Measurements from ENCODE around the gene ERMN.

DNA sequence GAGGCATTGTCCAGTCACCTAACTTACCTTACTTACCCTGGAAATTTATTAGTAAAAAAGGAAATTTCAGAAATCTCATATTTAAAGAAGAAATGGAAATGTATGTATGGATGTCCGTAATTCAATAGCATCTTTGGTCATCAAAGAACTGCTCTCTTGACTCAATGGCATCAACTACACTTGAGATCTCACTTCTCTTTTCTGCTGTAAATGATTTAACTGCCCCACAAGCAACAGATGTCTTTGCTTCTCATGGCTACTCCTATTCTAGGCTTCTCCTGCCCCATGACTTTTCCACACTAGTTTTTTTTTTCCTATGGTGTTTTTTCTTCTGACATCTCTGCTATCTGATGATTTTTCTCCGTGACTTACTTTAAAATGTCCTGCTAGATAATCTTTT, 34.0 kb upstream of the ERMN start:
- no peak for TF ChIP-seq POLR2A (IDR thresholded peaks at IDR 0.05)
- TF ChIP-seq, protein P1, sequence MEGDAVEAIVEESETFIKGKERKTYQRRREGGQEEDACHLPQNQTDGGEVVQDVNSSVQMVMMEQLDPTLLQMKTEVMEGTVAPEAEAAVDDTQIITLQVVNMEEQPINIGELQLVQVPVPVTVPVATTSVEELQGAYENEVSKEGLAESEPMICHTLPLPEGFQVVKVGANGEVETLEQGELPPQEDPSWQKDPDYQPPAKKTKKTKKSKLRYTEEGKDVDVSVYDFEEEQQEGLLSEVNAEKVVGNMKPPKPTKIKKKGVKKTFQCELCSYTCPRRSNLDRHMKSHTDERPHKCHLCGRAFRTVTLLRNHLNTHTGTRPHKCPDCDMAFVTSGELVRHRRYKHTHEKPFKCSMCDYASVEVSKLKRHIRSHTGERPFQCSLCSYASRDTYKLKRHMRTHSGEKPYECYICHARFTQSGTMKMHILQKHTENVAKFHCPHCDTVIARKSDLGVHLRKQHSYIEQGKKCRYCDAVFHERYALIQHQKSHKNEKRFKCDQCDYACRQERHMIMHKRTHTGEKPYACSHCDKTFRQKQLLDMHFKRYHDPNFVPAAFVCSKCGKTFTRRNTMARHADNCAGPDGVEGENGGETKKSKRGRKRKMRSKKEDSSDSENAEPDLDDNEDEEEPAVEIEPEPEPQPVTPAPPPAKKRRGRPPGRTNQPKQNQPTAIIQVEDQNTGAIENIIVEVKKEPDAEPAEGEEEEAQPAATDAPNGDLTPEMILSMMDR (IDR thresholded peaks at IDR 0.05), result no peak
